B cell (primary cell): Measurements from ENCODE around the gene ST7L. TPM values are rescaled to one million over a fixed set of nuclear protein-coding genes. Genes with fewer than 3 reads are reported as not detected.

Source experiments
- ATAC-seq: fragments of 200-7000 bp; cut with Tn5 transposase; one replicate; pipeline ENCODE4 v1.10.0; 2021; ENCODE audit warnings: low read depth, mild to moderate bottlenecking, moderate number of reproducible peaks, moderate library complexity
- CTCF ChIA-PET: fragments of 350-600 bp; sonication (Branson Sonifier 250); formaldehyde crosslinking; loops from one replicate; lab custom pipeline; 2021; ENCODE audit warnings: antibody characterized with exemption, inconsistent platforms; lab: Charles Lee
- POLR2A ChIA-PET: fragments of 350-600 bp; sonication (Branson Sonifier 250); formaldehyde crosslinking; loops from one replicate; lab custom pipeline; 2021; ENCODE audit warnings: antibody characterized with exemption; lab: Charles Lee
- DNase-seq: peaks from one replicate; pipeline ENCODE4 v3.0.0; 2013
- H2AFZ ChIP-seq: 2 replicates; pipeline ENCODE4 v1.6.1; 2012; ENCODE audit warnings: mild to moderate bottlenecking, low read depth, low read length; ENCODE audit not compliant: insufficient read depth, poor library complexity, severe bottlenecking
- H3K27ac ChIP-seq, 2 donors: 1 replicate in 1 of 2; 2 replicates in 1 of 2; pipeline ENCODE4 v1.5.1; 2012 to 2013; ENCODE audit warnings: low read length in 2 of 2, mild to moderate bottlenecking in 2 of 2, moderate library complexity in 1 of 2
- H3K27me3 ChIP-seq, 4 experiments: fragments of 200-600 bp in 1 of 4; sonication (generic) in 1 of 4; replicated peaks in 1 of 4; 1 replicate in 2 of 4; 2 replicates in 2 of 4; pipeline versions ENCODE4 v1.6.1 to v1.7.0; 2013 to 2016; ENCODE audit warnings: low read length in 3 of 4, mild to moderate bottlenecking in 2 of 4, mixed read lengths in 1 of 4, moderate library complexity in 1 of 4; ENCODE audit not compliant: insufficient read depth in 4 of 4, control insufficient read depth in 3 of 4; ENCODE audit errors: control extremely low read depth in 1 of 4
- H3K36me3 ChIP-seq, 2 experiments: replicated peaks in 1 of 2; 1 replicate in 1 of 2; 2 replicates in 1 of 2; pipeline versions ENCODE4 v1.6.1 to v1.7.1; 2013; ENCODE audit warnings: low read length in 1 of 2; ENCODE audit not compliant: insufficient read depth in 2 of 2, control insufficient read depth in 1 of 2; ENCODE audit errors: control extremely low read depth in 1 of 2, extremely low read depth in 1 of 2
- H3K4me1 ChIP-seq, 2 donors: fragments of 200-600 bp in 1 of 2; sonication (generic) in 1 of 2; 1 replicate in 1 of 2; 2 replicates in 1 of 2; pipeline versions ENCODE4 v1.5.1 to v1.6.1; 2013 to 2017; ENCODE audit warnings: low read length in 2 of 2; ENCODE audit not compliant: control insufficient read depth in 2 of 2, insufficient read depth in 2 of 2
- H3K4me2 ChIP-seq: replicated peaks from 2 replicates; pipeline ENCODE3; 2012; ENCODE audit warnings: mild to moderate bottlenecking, low read depth, low read length; ENCODE audit not compliant: poor library complexity, severe bottlenecking
- H3K4me3 ChIP-seq, 5 experiments: fragments of 200-600 bp in 1 of 5; sonication (generic) in 1 of 5; 1 replicate in 3 of 5; 2 replicates in 2 of 5; pipeline versions ENCODE4 v1.5.1 to v1.7.0; 2011 to 2016; ENCODE audit warnings: low read length in 4 of 5, mild to moderate bottlenecking in 4 of 5, low read depth in 2 of 5, control low read depth in 1 of 5, moderate library complexity in 1 of 5; ENCODE audit not compliant: insufficient read depth in 1 of 5; ENCODE audit errors: control extremely low read depth in 1 of 5, extremely low read depth in 1 of 5
- H3K79me2 ChIP-seq: fragments of 200-600 bp; sonication (generic); one replicate; pipeline ENCODE4 v1.6.0; 2016; ENCODE audit warnings: low read length; ENCODE audit not compliant: control insufficient read depth, insufficient read depth
- H3K9ac ChIP-seq: fragments of 200-600 bp; sonication (generic); 2 replicates; pipeline ENCODE4 v1.6.1; 2017; ENCODE audit warnings: mild to moderate bottlenecking, low read length, moderate library complexity
- H3K9me3 ChIP-seq, 3 donors: one replicate each; pipeline versions ENCODE4 v1.6.1 to v1.7.1; 2013; ENCODE audit warnings: low read length in 2 of 3; ENCODE audit not compliant: control insufficient read depth in 2 of 3, insufficient read depth in 1 of 3; ENCODE audit errors: control extremely low read depth in 1 of 3
- H4K20me1 ChIP-seq: 2 replicates; pipeline ENCODE4 v1.6.0; 2012; ENCODE audit warnings: mild to moderate bottlenecking, low read length; ENCODE audit not compliant: insufficient read depth, control insufficient read depth, poor library complexity, severe bottlenecking
- H3K27ac Mint-ChIP-seq: one replicate; pipeline ENCODE4 v1.8.0; 2021; ENCODE audit warnings: mixed read lengths
- H3K27me3 Mint-ChIP-seq: one replicate; pipeline ENCODE4 v1.8.0; 2021; ENCODE audit warnings: mixed read lengths
- H3K4me1 Mint-ChIP-seq: one replicate; pipeline ENCODE4 v1.8.0; 2021; ENCODE audit warnings: mixed read lengths
- H3K4me3 Mint-ChIP-seq: one replicate; pipeline ENCODE4 v1.8.0; 2021; ENCODE audit warnings: mixed read lengths
- H3K9me3 Mint-ChIP-seq: one replicate; pipeline ENCODE4 v1.8.0; 2022; ENCODE audit warnings: mixed read lengths; ENCODE audit not compliant: insufficient read depth
- CTCF ChIP-seq: fragments of 200-600 bp; IDR thresholded peaks from one replicate; pipeline ENCODE4 v1.8.0; 2022; ENCODE audit warnings: antibody characterized with exemption, mild to moderate bottlenecking
- EZH2 ChIP-seq: IDR thresholded peaks from 2 replicates; pipeline ENCODE4 v1.6.1; 2012; ENCODE audit warnings: borderline replicate concordance, low read depth, mild to moderate bottlenecking, moderate library complexity, low read length; ENCODE audit not compliant: insufficient read depth, poor library complexity, severe bottlenecking
- WGBS: methylation state at CpG from one replicate; pipeline ENCODE4 v1.1.5; 2013; ENCODE audit warnings: missing lambda C conversion rate; ENCODE audit not compliant: insufficient coverage; 5-methylcytosine and 5-hydroxymethylcytosine counted together
- intact Hi-C: fragments of 100-400 bp; cut with micrococcal nuclease; formaldehyde crosslinking; loops from one replicate; pipeline ENCODE4 v1.10.0; 2022
- polyA plus RNA-seq: library from polyadenylated mRNA; depleted of rRNA; stranded (reverse); fragments of >200 nt; gene quantifications from 2 replicates; pipeline ENCODE4 v1.2.3, GENCODE V29; 2012
- total RNA-seq, 2 donors: library from RNA; stranded (reverse); fragments of 120-200 nt in 1 of 2; gene quantifications; 1 replicate in 1 of 2; 2 replicates in 1 of 2; pipeline versions ENCODE4 v1.2.3 to v1.2.4, GENCODE V29; 2013 to 2022

The ST7L gene
- total and polyA plus RNA-seq, 2 donors (not counting 1 experiment from before 2014, with no cell fraction given): 13.1 to 16.4 TPM

GRCh38 chr1:112599477-112599876, 19.5 kb downstream of the ST7L start:
- Mint-ChIP-seq H3K27ac (no peak overlapping the region), H3K9me3 (no peaks in the 10 kb centered on the region), H3K4me3 (no peak overlapping the region), H3K27me3 (no peaks in the 10 kb centered on the region), H3K4me1 (no peaks in the 10 kb centered on the region)
- no peaks in the 10 kb centered on the region for H4K20me1 ChIP-seq
- no CpG with 5 or more reads among the region's 4 CpGs for WGBS
- no peak overlapping the region for H3K4me3 ChIP-seq
- TF ChIP-seq CTCF (no peak), EZH2 (no peak)
- H2AFZ ChIP-seq: no peak overlapping the region
- H3K9me3 ChIP-seq: no peaks in the 10 kb centered on the region
- no peak for DNase-seq
- peaks cover 0 to 11% of the 10 kb centered on the region in 2 experiments for H3K36me3 ChIP-seq
- ChIA-PET CTCF (no interaction called here), POLR2A (no interaction called here)
- H3K4me2 ChIP-seq: no peak overlapping the region
- no peaks in the 10 kb centered on the region for H3K79me2 ChIP-seq
- H3K9ac ChIP-seq: no peak overlapping the region
- no peaks in the 10 kb centered on the region for H3K4me1 ChIP-seq
- no peaks in the 10 kb centered on the region for H3K27me3 ChIP-seq
- intact Hi-C loops: no loop called here
- no peak for ATAC-seq
- H3K27ac ChIP-seq: no peak overlapping the region

- Mint-ChIP-seq H3K27ac (no peak overlapping the region), H3K27me3 (no peaks in the 10 kb centered on the region), H3K9me3 (peaks cover 2% of the 10 kb centered on the region), H3K4me3 (no peak overlapping the region), H3K4me1 (no peaks in the 10 kb centered on the region)
- H2AFZ ChIP-seq: no peak overlapping the region
- no peak overlapping the region for H3K27ac ChIP-seq
- no peak for ATAC-seq
- no peaks in the 10 kb centered on the region for H3K27me3 ChIP-seq
- no peak overlapping the region for H3K4me3 ChIP-seq
- H3K36me3 ChIP-seq: peaks cover 7 to 17% of the 10 kb centered on the region in 2 experiments
- no peaks in the 10 kb centered on the region for H4K20me1 ChIP-seq
- intact Hi-C loops: no loop called here
- no peaks in the 10 kb centered on the region for H3K79me2 ChIP-seq
- CTCF ChIA-PET: interaction anchor here (0.7 to 1.0 kb wide), 3 partner anchors 19 to 113 kb away, joined by 3 to 4 read pairs (median 3); no protein-coding TSS in a partner anchor
- POLR2A ChIA-PET: no interaction called here
- no peak for DNase-seq
- H3K4me2 ChIP-seq: no peak overlapping the region
- H3K9me3 ChIP-seq: peaks cover 0 to 8% (median 4%) of the 10 kb centered on the region in 3 donors
- H3K9ac ChIP-seq: no peak overlapping the region
- no CpG with 5 or more reads among the region's 3 CpGs for WGBS
- no peaks in the 10 kb centered on the region for H3K4me1 ChIP-seq
- TF ChIP-seq EZH2 (no peak), CTCF (no peak)
These were observed 24.6 kb downstream of the ST7L start for GRCh38 chr1:112594208-112594876.
